ENCODE data around the gene MAST3.

The MAST3 gene

DNA sequence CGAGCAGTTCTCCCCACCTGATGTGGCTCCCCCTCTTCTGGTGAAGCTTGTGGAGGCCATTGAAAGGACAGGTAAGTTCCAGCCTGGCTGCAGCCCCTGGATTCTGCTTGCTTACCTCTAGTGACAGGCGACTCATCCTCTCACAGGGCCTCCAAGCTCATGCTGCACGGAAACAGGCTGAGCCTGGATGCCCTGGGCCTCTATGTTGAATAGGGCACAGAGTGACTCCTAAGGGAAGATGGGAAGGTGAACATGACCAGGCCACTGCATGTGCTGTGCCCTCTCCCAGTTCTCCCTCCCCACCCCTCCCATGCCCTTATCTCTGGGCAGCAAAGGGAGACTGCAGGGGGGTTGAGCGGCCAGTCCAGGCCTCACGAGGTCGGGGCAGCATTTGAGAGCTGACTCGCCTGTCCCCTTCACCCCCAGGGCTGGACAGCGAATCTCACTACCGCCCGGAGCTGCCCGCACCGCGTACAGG, 63.0 kb downstream of the MAST3 start:
- no peak for DNase-seq (ENCODE audit: low spot score)

GRCh38 chr19:18160971-18161635, 63.5 kb downstream of the MAST3 start:
- peak; percentile 67 for DNase-seq (ENCODE audit: low spot score)

- DNase-seq (ENCODE audit: low spot score), result no peak
Observed at GRCh38 chr19:18161636-18162002, 64.0 kb downstream of the MAST3 start.

- DNase-seq (ENCODE audit: low spot score), result no peak
Observed at GRCh38 chr19:18164072-18164471, 66.5 kb downstream of the MAST3 start.

DNA sequence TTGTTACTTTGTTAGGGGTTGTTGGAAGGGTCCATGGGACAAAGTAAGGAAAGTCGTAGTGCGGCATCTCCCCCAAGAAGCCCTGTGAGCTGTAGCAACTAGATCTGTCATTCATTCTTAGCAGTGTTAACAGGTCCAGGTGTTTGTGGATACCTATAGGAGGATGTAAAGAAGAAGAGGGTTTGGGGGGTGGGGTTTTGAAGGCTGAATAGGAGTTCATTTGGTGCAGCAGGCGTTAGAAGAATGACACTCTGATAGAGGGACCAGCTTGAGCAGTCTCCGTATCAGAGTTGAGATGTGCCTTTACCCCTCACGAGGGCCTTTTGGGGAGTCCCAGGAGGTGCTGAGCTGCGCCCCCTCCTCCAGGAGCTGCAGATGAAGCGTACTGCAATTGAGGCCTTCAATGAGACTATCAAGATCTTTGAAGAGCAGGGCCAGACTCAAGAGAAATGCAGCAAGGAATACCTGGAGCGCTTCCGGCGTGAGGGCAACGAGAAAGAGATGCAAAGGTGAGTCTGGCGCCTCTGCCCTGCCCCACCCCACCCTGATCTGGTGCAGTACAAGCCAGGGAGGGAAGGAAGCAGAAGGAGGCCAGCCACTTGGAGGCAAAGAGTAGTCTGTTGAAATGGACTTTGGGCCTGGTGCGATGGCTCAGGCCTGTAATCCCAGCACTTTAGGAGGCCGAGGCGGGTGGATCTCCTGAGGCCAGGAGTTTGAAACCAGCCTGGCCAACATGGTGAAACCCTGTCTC, 68.4 kb downstream of the MAST3 start:
- no peak for DNase-seq (ENCODE audit: low spot score)

DNA sequence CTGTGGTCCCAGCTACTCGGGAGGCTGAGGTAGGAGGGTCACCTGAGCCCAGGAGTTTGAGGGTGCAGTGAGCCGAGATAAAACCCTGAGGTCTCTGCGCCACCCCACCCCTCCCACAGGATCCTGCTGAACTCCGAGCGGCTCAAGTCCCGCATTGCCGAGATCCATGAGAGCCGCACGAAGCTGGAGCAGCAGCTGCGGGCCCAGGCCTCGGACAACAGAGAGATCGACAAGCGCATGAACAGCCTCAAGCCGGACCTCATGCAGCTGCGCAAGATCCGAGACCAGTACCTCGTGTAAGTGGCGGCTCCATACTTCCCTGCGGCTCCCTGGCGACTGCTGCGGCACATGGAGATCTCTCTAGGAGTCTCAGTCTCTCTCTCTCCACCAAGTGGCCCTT, 69.4 kb downstream of the MAST3 start:
- no peak for DNase-seq (ENCODE audit: low spot score)

DNA sequence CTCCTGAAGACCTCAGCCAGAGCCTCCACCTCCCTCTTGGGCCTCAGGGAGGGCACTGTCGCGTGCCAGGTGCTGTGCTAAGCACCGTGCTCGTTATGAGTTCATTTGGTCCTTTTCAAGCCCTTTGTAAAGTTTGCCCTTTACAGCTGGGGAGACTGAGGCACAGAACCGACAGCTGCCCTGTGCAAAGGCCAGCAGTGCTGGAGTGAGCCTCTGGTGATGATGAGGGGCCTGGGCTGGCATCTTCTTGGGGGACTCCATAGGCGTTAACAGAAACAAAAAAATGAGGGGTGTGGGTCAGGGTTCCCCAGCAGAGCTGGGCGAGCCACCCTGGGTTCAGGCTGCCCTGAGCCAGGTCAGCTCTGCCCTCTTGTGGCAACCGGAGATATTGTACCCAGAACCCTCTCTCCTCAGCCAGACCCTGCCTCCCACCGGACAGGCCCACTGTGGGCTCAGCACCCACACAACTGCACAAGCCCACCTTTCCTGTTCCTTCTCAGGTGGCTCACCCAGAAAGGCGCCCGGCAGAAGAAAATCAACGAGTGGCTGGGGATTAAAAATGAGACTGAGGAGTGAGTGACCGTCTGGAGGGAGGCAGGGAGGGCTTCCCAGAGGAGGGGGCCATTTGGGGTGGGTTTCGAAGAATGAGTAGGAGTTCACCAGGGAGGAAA, 70.5 kb downstream of the MAST3 start:
- peak; percentile 58 for DNase-seq (ENCODE audit: low spot score)

GRCh38 chr19:18168673-18169381, 71.2 kb downstream of the MAST3 start:
- no peak for DNase-seq (ENCODE audit: low spot score)

DNA sequence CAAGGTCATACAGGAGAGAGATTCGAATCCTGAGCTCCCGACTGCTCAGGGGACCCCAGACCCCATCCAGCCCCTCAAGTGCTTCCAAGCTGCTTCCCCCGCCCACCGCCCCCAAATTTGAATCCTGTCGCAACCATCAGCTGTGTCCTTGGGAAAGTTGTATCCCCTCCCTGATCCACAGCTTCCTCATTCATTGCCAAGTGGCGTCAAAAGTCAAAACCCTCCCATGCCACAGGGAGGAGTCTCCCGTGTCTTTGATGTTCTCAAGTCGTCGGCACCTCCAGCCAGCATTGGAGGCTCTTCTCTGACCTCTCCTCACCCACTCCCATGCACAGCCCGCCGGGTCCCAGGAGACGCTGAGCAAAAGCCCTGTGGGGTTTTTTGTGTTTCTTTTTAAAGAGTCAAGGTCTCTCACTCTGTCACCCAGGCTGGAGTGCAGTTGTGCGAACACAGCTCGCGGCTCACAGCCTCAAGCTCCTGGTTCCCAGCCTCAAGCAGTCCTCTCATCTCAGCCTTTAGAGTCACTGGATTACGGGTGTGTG, 73.2 kb downstream of the MAST3 start:
- no peak for DNase-seq (ENCODE audit: low spot score)

- DNase-seq (ENCODE audit: low spot score), result no peak
Observed at GRCh38 chr19:18171605-18172327, 74.2 kb downstream of the MAST3 start.

DNA sequence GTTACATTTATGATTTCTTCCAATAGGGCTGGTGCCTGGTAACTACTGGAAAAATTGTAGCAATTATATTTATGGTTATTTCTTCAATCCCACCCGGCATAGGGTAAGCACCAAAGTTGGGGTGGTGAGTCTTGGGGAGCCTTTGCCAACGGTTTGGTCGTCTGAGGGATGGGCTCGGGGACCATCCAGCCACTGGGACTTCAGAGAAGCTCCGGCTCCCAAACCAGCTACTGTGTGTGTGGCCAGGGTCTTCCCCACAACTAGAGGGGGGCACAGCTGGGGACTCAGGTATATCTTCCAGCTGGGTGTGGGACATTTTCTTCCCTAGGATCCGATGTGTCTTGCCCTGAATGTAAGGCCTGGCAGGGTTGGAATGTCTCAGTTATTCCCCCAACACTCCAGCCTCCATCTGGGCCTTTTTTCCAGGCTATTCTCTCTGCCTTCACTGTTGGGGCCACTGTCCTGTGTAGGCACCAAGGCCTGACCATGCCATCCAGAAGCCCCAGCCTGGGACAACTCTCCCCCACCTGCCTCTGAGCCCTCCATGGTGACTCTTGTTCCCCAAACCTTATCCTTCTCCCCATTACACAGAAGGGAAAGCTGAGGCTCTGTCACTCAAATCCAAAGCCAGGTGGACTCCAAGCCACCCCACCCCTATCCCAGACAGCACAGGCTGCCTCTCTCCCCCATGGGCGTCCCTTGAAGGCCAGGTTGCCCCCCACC, 74.9 kb downstream of the MAST3 start:
- DNase-seq (ENCODE audit: low spot score), result no peak

DNA sequence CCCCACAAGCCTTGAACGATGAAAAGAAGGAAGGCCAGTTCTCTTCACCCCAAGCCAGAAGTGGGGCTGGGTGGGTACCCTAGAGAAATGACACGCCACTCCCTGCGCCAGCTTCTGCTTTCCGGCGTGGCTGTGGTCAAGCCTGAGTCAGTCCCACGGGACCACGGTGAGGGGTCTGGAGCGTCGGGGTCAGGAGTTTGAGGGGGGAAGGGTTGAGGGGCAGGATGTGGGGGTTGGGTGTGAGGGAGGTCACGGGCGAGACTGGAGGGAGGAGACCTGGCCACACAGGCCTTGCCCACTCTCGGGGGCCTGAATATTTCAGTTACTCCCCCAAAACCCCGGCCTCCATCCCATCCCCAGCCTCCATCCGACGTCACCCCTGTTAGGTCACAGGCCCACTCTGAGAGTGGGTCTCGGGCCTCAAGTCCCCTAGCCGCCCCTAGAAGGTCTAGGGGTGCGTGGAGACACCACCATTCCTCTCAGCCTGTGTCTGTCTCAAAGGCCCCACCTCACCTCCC, 75.5 kb downstream of the MAST3 start:
- DNase-seq (ENCODE audit: low spot score), result no peak

- DNase-seq (ENCODE audit: low spot score), result no peak
Observed at GRCh38 chr19:18173572-18174288, 76.2 kb downstream of the MAST3 start, which contains the start of gene IFI30. IFI30 (plus strand) TSS chr19:18173813; CDS start chr19:18173842, 29 bp downstream.

DNA sequence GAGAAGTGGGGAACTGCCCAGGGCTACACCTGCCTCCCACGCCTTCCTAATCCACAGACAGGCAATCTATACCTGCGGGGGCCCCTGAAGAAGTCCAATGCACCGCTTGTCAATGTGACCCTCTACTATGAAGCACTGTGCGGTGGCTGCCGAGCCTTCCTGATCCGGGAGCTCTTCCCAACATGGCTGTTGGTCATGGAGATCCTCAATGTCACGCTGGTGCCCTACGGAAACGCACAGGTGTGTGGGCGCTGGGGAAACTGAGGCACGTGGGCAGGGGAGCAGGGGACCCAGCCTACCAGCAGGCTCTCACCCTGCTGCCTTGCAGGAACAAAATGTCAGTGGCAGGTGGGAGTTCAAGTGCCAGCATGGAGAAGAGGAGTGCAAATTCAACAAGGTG, 77.4 kb downstream of the MAST3 start:
- no peak for DNase-seq (ENCODE audit: low spot score)

DNA sequence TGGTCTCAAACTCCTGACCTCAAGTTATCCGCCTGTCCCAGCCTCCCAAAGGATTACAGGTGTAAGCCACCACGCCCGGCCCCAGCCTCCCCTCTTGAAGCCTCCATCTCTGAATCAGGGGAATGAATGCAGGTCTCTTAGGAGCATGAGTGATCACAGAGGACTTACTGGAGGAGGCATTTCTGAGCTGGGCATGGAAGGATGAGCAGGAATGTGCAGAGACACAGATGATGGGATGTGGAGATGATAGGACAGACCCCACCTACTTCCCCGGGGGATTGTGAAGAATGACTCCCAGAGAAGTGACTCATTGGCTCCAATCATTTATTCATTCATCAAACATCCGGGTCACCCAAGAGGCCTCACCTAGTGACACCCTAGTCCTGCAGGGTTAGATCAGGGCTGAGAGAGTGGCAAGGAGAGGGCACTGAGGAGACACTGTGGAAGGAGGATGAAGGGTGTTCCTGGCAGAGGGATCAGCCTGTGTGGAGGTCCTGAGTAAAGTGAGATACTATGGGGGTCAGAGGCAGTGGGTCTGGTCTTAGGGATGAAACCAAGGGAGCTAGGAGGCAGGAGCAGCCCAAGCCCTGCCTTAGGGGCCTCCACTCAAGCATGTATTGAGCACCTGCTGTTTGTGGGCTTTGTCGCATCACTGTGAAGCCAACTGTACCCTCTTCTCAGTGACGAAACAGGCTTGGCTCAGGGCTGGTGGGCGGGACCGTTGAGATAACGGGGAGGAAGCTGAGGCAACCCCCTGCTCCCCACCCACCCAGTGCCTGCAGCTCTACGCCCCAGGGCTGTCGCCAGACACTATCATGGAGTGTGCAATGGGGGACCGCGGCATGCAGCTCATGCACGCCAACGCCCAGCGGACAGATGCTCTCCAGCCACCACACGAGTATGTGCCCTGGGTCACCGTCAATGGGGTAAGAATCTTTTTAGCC, 79.1 kb downstream of the MAST3 start:
- no peak for DNase-seq (ENCODE audit: low spot score)

DNA sequence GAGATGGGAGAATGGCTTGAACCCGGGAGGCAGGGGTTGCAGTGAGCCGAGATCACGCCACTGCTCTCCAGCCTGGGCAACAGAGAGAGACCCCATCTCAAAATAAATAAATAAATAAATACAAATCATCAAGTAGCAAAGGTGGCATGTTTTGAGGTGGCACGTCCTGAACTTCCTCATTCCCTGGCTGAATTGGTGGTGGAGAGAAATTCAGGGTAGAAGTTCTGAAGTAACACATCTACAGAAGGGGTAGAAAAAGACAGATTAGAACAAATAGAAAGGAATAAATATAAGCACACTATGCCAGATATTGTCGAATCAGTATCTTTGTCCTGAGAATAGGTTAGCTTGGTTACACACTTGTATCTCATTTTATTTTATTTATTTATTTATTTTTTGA, 82.4 kb downstream of the MAST3 start:
- DNase-seq (ENCODE audit: low spot score), result no peak

- DNase-seq (ENCODE audit: low spot score), result no peak
Observed at GRCh38 chr19:18183529-18183928, 86.0 kb downstream of the MAST3 start.

DNA sequence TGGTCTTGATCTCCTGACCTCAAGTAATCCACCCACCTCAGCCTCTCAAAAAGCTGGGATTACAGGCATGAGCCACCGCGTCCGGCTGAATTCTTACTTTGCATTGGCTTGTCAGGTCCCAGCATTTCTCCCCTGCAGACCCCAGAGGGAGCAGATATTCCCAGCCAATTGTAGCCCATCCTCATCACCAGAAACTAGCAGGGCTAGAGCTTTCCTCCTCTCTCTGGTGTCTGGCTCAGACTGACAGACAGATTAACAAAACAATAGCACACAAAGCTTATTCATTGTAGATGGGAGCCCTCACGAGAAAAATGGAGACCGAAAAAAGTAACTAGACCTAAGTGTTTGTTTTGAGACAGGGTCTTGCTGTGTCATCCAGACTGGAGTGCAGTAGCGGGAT, 88.0 kb downstream of the MAST3 start:
- DNase-seq (ENCODE audit: low spot score), result no peak

GRCh38 chr19:18190278-18190677, 92.7 kb downstream of the MAST3 start:
- no peak for DNase-seq (ENCODE audit: low spot score)
